Measurements from ENCODE around the gene OR2AG1. TPM values are rescaled to one million over a fixed set of nuclear protein-coding genes. Genes with fewer than 3 reads are reported as not detected.

The OR2AG1 gene, protein sequence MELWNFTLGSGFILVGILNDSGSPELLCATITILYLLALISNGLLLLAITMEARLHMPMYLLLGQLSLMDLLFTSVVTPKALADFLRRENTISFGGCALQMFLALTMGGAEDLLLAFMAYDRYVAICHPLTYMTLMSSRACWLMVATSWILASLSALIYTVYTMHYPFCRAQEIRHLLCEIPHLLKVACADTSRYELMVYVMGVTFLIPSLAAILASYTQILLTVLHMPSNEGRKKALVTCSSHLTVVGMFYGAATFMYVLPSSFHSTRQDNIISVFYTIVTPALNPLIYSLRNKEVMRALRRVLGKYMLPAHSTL
- not detected for total RNA-seq

DNA sequence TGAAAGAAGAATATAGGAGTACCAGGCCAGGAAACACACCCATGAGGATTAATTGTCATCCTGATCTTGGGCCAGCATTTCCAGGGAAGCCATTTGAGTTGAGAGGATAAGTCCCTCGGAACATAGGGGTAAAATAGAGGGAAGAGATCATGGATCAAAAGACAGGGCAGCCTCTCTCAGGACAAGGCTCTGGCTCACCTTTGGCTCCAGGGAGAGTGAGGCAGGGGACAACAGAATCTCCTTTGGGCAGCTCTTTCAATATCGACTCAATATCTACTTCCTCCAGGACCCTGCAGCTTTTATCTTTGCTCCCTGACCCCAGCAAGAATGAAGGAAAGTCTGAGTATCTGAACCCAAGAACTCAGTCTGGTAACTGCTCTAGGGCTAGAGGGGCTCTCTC, at the start of gene OR2AG1:
TSS of gene OR2AG1 (plus strand) at position 301 of the 400 bp plus-strand sequence. CDS start 2,018 bp downstream, outside the sequence.
- ATAC-seq (ENCODE audit: low FRiP score) (no peak), DNase-seq (ENCODE audit: low spot score) (no peak)
- TF ChIP-seq, protein P1, sequence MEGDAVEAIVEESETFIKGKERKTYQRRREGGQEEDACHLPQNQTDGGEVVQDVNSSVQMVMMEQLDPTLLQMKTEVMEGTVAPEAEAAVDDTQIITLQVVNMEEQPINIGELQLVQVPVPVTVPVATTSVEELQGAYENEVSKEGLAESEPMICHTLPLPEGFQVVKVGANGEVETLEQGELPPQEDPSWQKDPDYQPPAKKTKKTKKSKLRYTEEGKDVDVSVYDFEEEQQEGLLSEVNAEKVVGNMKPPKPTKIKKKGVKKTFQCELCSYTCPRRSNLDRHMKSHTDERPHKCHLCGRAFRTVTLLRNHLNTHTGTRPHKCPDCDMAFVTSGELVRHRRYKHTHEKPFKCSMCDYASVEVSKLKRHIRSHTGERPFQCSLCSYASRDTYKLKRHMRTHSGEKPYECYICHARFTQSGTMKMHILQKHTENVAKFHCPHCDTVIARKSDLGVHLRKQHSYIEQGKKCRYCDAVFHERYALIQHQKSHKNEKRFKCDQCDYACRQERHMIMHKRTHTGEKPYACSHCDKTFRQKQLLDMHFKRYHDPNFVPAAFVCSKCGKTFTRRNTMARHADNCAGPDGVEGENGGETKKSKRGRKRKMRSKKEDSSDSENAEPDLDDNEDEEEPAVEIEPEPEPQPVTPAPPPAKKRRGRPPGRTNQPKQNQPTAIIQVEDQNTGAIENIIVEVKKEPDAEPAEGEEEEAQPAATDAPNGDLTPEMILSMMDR (IDR thresholded peaks at IDR 0.05), result no peak

DNA sequence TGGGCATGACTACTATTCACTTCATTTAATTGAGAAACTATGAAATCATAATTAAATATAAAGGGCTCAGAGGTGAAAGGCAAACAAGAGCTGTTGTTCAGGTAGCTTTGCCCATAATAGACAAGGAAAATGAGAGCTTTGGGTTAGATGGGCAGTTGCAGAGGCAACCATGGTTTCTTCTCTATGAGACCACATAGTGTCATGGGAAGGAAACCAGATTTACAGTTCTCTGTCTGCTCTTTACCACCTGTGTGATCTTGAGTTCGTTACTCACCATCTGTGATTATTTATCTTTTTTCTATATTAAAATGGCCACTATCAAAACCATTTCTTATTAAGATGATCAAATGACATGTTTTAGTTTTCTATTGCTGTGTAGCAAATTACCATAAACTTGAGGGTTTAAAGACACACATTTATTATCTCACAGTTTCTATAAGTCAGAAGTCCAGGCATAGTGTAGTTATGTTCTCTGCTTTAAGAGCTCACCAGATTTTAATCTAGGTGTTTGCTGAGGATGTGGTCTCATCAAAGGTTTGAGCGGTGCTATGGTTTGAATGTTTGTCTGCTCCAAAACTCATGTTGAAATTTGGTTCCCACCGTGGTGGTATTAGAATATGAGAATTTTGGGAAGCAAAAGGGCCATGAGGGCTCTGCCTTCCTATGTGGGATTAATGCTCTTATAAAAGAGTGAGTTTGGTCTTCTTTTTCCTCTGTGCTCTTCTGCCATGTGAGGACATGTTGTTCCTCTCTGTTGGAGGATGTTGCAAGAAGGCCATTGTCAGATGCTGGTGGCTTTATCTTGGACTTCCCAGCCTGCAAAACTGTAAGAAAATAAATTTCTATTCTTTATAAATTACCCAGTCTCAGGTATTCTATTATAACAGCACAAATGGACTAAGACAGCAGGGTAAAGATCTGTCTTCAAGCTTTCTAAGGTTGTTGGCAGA, 49.2 kb upstream of the OR2AG1 start:
- DNase-seq (ENCODE audit: low spot score) (no peak), ATAC-seq (ENCODE audit: low FRiP score) (no peak)
- TF ChIP-seq, protein P1 (IDR thresholded peaks at IDR 0.05), result no peak

DNA sequence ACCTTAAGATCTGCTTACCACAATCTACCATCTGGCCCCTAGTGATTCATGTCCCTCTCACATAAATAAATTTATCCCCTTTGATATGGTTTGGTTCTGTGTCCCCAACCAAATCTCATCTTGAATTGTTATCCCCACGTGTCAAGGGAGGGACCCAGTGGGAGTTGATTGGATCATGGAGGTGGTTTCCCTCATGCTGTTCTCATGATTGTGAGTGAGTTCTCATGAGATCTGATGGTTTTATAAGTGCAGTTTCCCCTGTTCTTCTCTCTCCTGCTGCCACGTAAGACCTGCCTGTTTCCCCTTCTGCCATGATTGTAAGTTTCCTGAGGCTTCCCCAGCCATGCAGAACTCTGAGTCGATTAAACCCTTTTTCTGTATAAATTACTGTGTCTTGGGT, 48.2 kb upstream of the OR2AG1 start:
- TF ChIP-seq, protein P1 (IDR thresholded peaks at IDR 0.05), result no peak
- ATAC-seq (ENCODE audit: low FRiP score) (no peak), DNase-seq (ENCODE audit: low spot score) (no peak)

DNA sequence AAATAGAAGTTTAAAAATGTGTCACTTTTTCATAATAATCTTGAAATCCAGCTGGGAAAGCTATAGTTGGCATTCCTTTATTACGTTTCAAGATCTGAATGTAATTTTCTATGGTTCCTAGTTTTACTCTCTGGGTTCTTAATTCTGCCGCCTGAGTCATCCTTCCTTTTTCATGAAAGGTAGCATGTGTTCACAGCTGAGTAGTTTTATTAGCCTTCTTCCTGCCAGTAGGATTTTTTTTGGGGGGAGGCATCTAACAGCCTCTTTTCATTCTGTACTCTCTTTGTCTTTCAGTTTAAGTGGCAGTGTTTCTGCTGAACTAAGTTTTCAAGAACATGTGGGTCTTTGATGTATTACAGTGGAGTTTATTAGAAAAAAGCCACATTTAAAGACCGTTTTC, 47.5 kb upstream of the OR2AG1 start:
- TF ChIP-seq, protein P1 (IDR thresholded peaks at IDR 0.05), result no peak
- no peak for ATAC-seq (ENCODE audit: low FRiP score)
- DNase-seq (ENCODE audit: low spot score), result no peak

DNA sequence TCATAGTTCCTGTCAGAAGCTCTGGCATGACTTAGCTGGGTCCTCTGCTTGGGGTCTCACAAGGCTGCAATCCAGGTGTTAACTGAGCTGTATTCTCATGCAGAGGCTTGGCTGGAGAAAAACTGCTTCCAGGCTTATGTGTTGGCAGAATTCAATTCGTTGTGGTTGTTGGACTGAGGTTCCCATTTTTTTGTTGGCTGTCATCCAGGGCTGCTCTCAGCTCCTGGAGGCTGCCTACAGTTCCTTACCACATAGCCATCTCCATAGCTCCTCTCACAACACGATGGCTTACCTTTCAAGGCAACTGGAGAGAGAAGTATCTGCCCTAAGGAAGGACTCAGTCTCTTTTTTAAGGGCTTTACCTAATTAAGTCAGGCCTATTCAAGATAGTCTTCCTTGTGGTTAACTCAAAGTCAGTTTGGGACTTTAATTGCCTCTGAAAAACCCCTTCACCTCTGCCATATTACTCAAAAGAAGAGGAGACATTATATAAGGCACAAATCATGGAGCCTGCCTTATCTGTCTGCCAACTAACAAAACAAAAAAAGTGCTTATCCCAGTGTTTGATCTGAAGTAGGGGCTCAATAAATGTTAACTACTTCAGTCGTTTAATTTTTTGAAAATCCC, 46.2 kb upstream of the OR2AG1 start:
- ATAC-seq (ENCODE audit: low FRiP score), result no peak
- no peak for DNase-seq (ENCODE audit: low spot score)
- TF ChIP-seq, protein P1 (IDR thresholded peaks at IDR 0.05), result no peak

DNA sequence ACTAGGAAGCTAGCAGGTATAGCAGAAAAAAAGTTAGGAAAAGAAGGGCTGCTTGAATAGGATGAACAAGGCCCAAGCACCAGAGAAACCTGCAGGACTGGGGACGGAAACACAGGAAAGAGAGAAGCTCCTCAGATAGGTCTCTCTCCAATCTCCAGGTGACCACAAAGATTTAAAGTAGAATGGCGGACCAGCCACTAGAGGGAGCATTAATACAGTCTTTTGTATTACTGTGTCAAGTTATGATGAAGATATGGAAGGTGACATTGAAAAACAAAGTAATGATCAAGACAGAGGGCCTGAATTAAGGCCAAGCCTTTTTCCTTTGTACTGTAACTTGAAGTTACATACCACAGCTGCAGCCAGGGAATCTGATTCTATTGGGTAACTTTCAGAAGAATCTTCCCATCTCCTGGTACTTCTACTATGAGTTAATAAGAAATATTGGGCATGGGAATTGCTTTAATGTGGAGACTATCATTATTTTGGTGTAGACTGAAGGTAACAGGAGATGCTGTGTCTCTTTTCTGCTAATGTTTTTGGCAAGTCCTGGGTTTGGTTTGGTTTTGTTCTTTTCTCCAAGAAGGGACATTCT, 44.9 kb upstream of the OR2AG1 start:
- DNase-seq (ENCODE audit: low spot score) (no peak), ATAC-seq (ENCODE audit: low FRiP score) (no peak)
- TF ChIP-seq, protein P1 (IDR thresholded peaks at IDR 0.05), result no peak

Data from omental fat pad (tissue), 4 donors.